HG03280 (cell line): Measurements from ENCODE around the gene PPP4R3A.
"Not testable (repeated sequence)": the region's sequence is repeated elsewhere in the genome, so short reads cannot be mapped to it uniquely, and the experiment has no call there.

Source experiments
- ATAC-seq: cut with Tn5 transposase; IDR thresholded peaks from one replicate; pipeline ENCODE4 v1.9.1; 2021; ENCODE audit warnings: mild to moderate bottlenecking, moderate library complexity; ENCODE audit not compliant: unreplicated experiment

PPP4R3A gene

GRCh38 chr14:91444335-91445020, 65.6 kb downstream of the PPP4R3A start:
- ATAC-seq = no peak

- no peak for ATAC-seq
Measured at GRCh38 chr14:91439345-91439744, 70.8 kb downstream of the PPP4R3A start.

GRCh38 chr14:91438845-91439244, 71.3 kb downstream of the PPP4R3A start:
- no peak for ATAC-seq

- ATAC-seq = not testable (repeated sequence)
Measured at GRCh38 chr14:91436266-91436665, 73.8 kb downstream of the PPP4R3A start.

- no peak for ATAC-seq
Measured at GRCh38 chr14:91429385-91429784, 80.7 kb downstream of the PPP4R3A start.

- not testable (repeated sequence) for ATAC-seq
Measured at GRCh38 chr14:91428931-91429330, 81.2 kb downstream of the PPP4R3A start.

GRCh38 chr14:91425531-91425944, 84.6 kb downstream of the PPP4R3A start:
- not testable (repeated sequence) for ATAC-seq

- no peak for ATAC-seq
Measured at GRCh38 chr14:91424813-91425530, 85.1 kb downstream of the PPP4R3A start.

GRCh38 chr14:91420686-91421085, 89.4 kb downstream of the PPP4R3A start:
- ATAC-seq = no peak

GRCh38 chr14:91419451-91419850, 90.7 kb downstream of the PPP4R3A start:
- no peak for ATAC-seq

- no peak for ATAC-seq
Measured at GRCh38 chr14:91419044-91419397, 91.1 kb downstream of the PPP4R3A start.

- ATAC-seq = peak; percentile 27
Measured at GRCh38 chr14:91418387-91419043, 91.6 kb downstream of the PPP4R3A start.

- ATAC-seq = peak; percentile 36
Measured at GRCh38 chr14:91417983-91418386, 92.1 kb downstream of the PPP4R3A start.

GRCh38 chr14:91417120-91417982, 92.8 kb downstream of the PPP4R3A start, which contains the start of gene CCDC88C:
CCDC88C (minus strand) TSS chr14:91417820; CDS start chr14:91417690, 130 bp downstream.
- ATAC-seq = peak; percentile 55

- ATAC-seq = no peak
Measured at GRCh38 chr14:91416744-91417119, 93.4 kb downstream of the PPP4R3A start.

- ATAC-seq = peak; percentile 46
Measured at GRCh38 chr14:91415794-91416743, 94.0 kb downstream of the PPP4R3A start.

GRCh38 chr14:91414475-91414833, 95.7 kb downstream of the PPP4R3A start:
- no peak for ATAC-seq

- no peak for ATAC-seq
Measured at GRCh38 chr14:91413547-91414474, 96.3 kb downstream of the PPP4R3A start.

- no peak for ATAC-seq
Measured at GRCh38 chr14:91412939-91413338, 97.2 kb downstream of the PPP4R3A start.
